GM23338 (cell line): ENCODE results near the gene ABCC10. TPM values are rescaled to one million over a fixed set of nuclear protein-coding genes. Genes with fewer than 3 reads are reported as not detected.
A peak's percentile ranks its signal among the peaks of the same experiment; 100 is the strongest.

Experiments
- ATAC-seq: fragments of 200-7000 bp; cut with Tn5 transposase; 3 replicates; pipeline ENCODE4 v1.9.1; 2020
- DNase-seq: peaks from one replicate; pipeline ENCODE4 v3.0.0-alpha.2; 2015; ENCODE audit warnings: low spot score
- H2AFZ ChIP-seq: fragments of 200-600 bp; sonication (generic); 2 replicates; pipeline ENCODE4 v1.8.0; 2016; ENCODE audit warnings: antibody characterized with exemption, mild to moderate bottlenecking, moderate library complexity
- H3F3A ChIP-seq: fragments of 200-600 bp; sonication (generic); replicated peaks from 2 replicates; pipeline ENCODE4 v1.8.0; 2017; ENCODE audit warnings: antibody characterized with exemption, mixed run types, low read depth
- H3K27ac ChIP-seq: fragments of 200-600 bp; sonication (generic); 2 replicates; pipeline ENCODE4 v1.6.1; 2016; ENCODE audit warnings: low read depth
- H3K27me3 ChIP-seq: fragments of 200-600 bp; sonication (generic); 2 replicates; pipeline ENCODE4 v1.8.0; 2016; ENCODE audit warnings: mild to moderate bottlenecking, mixed run types, moderate library complexity; ENCODE audit not compliant: insufficient read depth
- H3K36me3 ChIP-seq: fragments of 200-600 bp; sonication (generic); 2 replicates; pipeline ENCODE4 v1.8.0; 2016; ENCODE audit warnings: mild to moderate bottlenecking; ENCODE audit not compliant: insufficient read depth
- H3K4me1 ChIP-seq: fragments of 200-600 bp; sonication (generic); 2 replicates; pipeline ENCODE4 v1.8.0; 2016; ENCODE audit warnings: mild to moderate bottlenecking, moderate library complexity; ENCODE audit not compliant: insufficient read depth
- H3K4me2 ChIP-seq: fragments of 200-600 bp; sonication (generic); 2 replicates; pipeline ENCODE4 v1.7.1; 2017; ENCODE audit warnings: mixed run types
- H3K4me3 ChIP-seq: fragments of 200-600 bp; sonication (generic); 2 replicates; pipeline ENCODE4 v1.6.1; 2016; ENCODE audit warnings: mixed run types
- H3K79me2 ChIP-seq: fragments of 200-600 bp; sonication (generic); replicated peaks from 2 replicates; pipeline ENCODE4 v1.8.0; 2017; ENCODE audit warnings: mild to moderate bottlenecking; ENCODE audit not compliant: insufficient read depth
- H3K9me2 ChIP-seq: fragments of 200-600 bp; sonication (generic); 2 replicates; pipeline ENCODE4 v1.8.0; 2017; ENCODE audit not compliant: insufficient read depth
- H4K20me1 ChIP-seq: fragments of 200-600 bp; sonication (generic); replicated peaks from 2 replicates; pipeline ENCODE4 v1.8.0; 2017; ENCODE audit warnings: mild to moderate bottlenecking; ENCODE audit not compliant: insufficient read depth
- H3K27ac Mint-ChIP-seq: 2 replicates; pipeline ENCODE4 v1.8.0; 2020; ENCODE audit warnings: inconsistent platforms, mild to moderate bottlenecking, moderate library complexity, mixed read lengths
- H3K27me3 Mint-ChIP-seq: 3 replicates; pipeline ENCODE4 v1.8.0; 2022; ENCODE audit warnings: low read depth, mild to moderate bottlenecking, moderate library complexity, mixed read lengths, inconsistent platforms; ENCODE audit not compliant: insufficient read depth, poor library complexity
- H3K36me3 Mint-ChIP-seq: 3 replicates; pipeline ENCODE4 v1.8.0; 2021; ENCODE audit warnings: low read depth, mild to moderate bottlenecking, inconsistent platforms, moderate library complexity, mixed read lengths
- H3K4me1 Mint-ChIP-seq: 3 replicates; pipeline ENCODE4 v1.8.0; 2020; ENCODE audit warnings: mild to moderate bottlenecking, inconsistent platforms, mixed read lengths
- H3K4me3 Mint-ChIP-seq: 3 replicates; pipeline ENCODE4 v1.8.0; 2021; ENCODE audit warnings: moderate library complexity, mild to moderate bottlenecking, inconsistent platforms, mixed read lengths
- H3K9me3 Mint-ChIP-seq: 3 replicates; pipeline ENCODE4 v1.8.0; 2020; ENCODE audit warnings: moderate library complexity, mild to moderate bottlenecking, inconsistent platforms, mixed read lengths
- CREB1 ChIP-seq: fragments of 250-450 bp; sonication (Bioruptor Pico); IDR thresholded peaks from 2 replicates; pipeline ENCODE4 v1.5.0; 2020; ENCODE audit warnings: low read depth, mild to moderate bottlenecking, moderate library complexity
- CTCF ChIP-seq, 2 experiments: fragments of 200-600 bp in 1 of 2; sonication (generic) in 1 of 2; conservative IDR thresholded peaks; 2 replicates each; pipeline versions ENCODE4 v1.5.1 to v1.6.1; 2016 to 2017; ENCODE audit warnings: antibody characterized with exemption in 2 of 2, low read depth in 2 of 2, mild to moderate bottlenecking in 2 of 2, moderate library complexity in 1 of 2
- ETS1 ChIP-seq: IDR thresholded peaks from 2 replicates; pipeline ENCODE4 v1.6.1; 2016; ENCODE audit warnings: antibody characterized with exemption
- EZH2 ChIP-seq: fragments of 200-600 bp; sonication (generic); IDR thresholded peaks from one replicate; pipeline ENCODE4 v1.8.0; 2017; ENCODE audit warnings: antibody characterized with exemption, mild to moderate bottlenecking, low read depth; ENCODE audit not compliant: unreplicated experiment
- EZH2phosphoT487 ChIP-seq: fragments of 200-600 bp; sonication (generic); IDR thresholded peaks from one replicate; pipeline ENCODE4 v1.8.1; 2018; ENCODE audit warnings: antibody characterized with exemption; ENCODE audit not compliant: unreplicated experiment
- JUNB ChIP-seq: IDR thresholded peaks from one replicate; pipeline ENCODE4 v1.6.1; 2016; ENCODE audit warnings: antibody characterized with exemption; ENCODE audit not compliant: unreplicated experiment
- NANOG ChIP-seq: IDR thresholded peaks from 2 replicates; pipeline ENCODE4 v1.6.1; 2016; ENCODE audit warnings: antibody characterized with exemption, borderline replicate concordance
- POLR2AphosphoS5 ChIP-seq: IDR thresholded peaks from 2 replicates; pipeline ENCODE4 v1.6.1; 2016; ENCODE audit warnings: antibody characterized with exemption, low read depth
- REST ChIP-seq: IDR thresholded peaks from one replicate; pipeline ENCODE4 v1.6.1; 2018; ENCODE audit warnings: antibody characterized with exemption; ENCODE audit not compliant: unreplicated experiment
- STAT1 ChIP-seq: IDR thresholded peaks from one replicate; pipeline ENCODE4 v1.6.1; 2016; ENCODE audit warnings: antibody characterized with exemption; ENCODE audit not compliant: unreplicated experiment
- ZNF114 ChIP-seq: fragments of 250-450 bp; sonication (Bioruptor Pico); IDR thresholded peaks from 2 replicates; pipeline ENCODE4 v1.5.0; 2020; ENCODE audit warnings: mild to moderate bottlenecking, moderate library complexity
- ZNF331 ChIP-seq: fragments of 250-450 bp; sonication (Bioruptor Pico); IDR thresholded peaks from 2 replicates; pipeline ENCODE4 v1.5.0; 2020; ENCODE audit warnings: low read depth, mild to moderate bottlenecking, moderate library complexity
- ZNF462 ChIP-seq: fragments of 250-450 bp; sonication (Bioruptor Pico); IDR thresholded peaks from 2 replicates; pipeline ENCODE4 v1.5.0; 2020; ENCODE audit warnings: mild to moderate bottlenecking, moderate library complexity
- polyA plus RNA-seq: library from polyadenylated mRNA; unstranded; fragments of >200 nt; fragmentation: Nextera tagmentation; extraction: Ambion mirVana; gene quantifications from 2 replicates; pipeline ENCODE4 v1.2.1, GENCODE V29; 2016
- total RNA-seq: library from RNA; depleted of rRNA; stranded (reverse); fragments of >200 nt; shearing (Covaris generic); gene quantifications from 2 replicates; pipeline ENCODE4 v1.2.3, GENCODE V29; 2014

Gene ABCC10
- total and polyA plus RNA-seq, 2 experiments from 2014 or later = 16.9 to 17.5 TPM

- H3K27me3 Mint-ChIP-seq = peaks cover 5% of the 10 kb centered on the region
- peak overlapping the region; percentile 14 for H3K4me3 Mint-ChIP-seq
- peaks cover 23% of the 10 kb centered on the region for H4K20me1 ChIP-seq
- no peaks in the 10 kb centered on the region for H3K9me2 ChIP-seq
- peak overlapping the region; percentile 70; the same call in 1 of the 2 replicates for H3K27ac ChIP-seq
- H3K4me2 ChIP-seq = peak overlapping the region; percentile 60
- peak overlapping the region; percentile 26 for H3K27ac Mint-ChIP-seq
- TF ChIP-seq EZH2phosphoT487 (no peak), ETS1 (no peak), STAT1 (no peak), POLR2AphosphoS5 (no peak), CTCF (conservative IDR thresholded peaks at IDR 0.05; ENCODE audit: low read depth in 2 of 2) (no peak), ZNF462 (CRISPR knock-in tag) (no peak), JUNB (no peak), CREB1 (CRISPR knock-in tag) (no peak), EZH2 (no peak), ZNF331 (CRISPR knock-in tag) (no peak), REST (no peak), ZNF114 (CRISPR knock-in tag) (no peak), NANOG (no peak)
- no peaks in the 10 kb centered on the region for H3F3A ChIP-seq
- H3K79me2 ChIP-seq = peaks cover 86% of the 10 kb centered on the region
- H2AFZ ChIP-seq = no peak overlapping the region
- peaks cover 47% of the 10 kb centered on the region for H3K4me1 Mint-ChIP-seq
- H3K36me3 Mint-ChIP-seq = peaks cover 8% of the 10 kb centered on the region
- peaks cover 42% of the 10 kb centered on the region for H3K4me1 ChIP-seq
- no peak for ATAC-seq
- no peaks in the 10 kb centered on the region for H3K9me3 Mint-ChIP-seq
- H3K27me3 ChIP-seq = no peaks in the 10 kb centered on the region
- DNase-seq = peak; percentile 23
- no peaks in the 10 kb centered on the region for H3K36me3 ChIP-seq
- H3K4me3 ChIP-seq = peak overlapping the region; percentile 25; the same call in 1 of the 2 replicates
Measured at GRCh38 chr6:43481591-43482236, 54.4 kb downstream of the ABCC10 start.
